IMR-90 (cell line): ENCODE measurements around the gene PDZD2. TPM values are rescaled to one million over a fixed set of nuclear protein-coding genes. Genes with fewer than 3 reads are reported as not detected.

ENCODE experiments used
- ATAC-seq: fragments of 200-7000 bp; cut with Tn5 transposase; 2 replicates; pipeline ENCODE4 v1.9.1; 2020; ENCODE audit warnings: low read depth, mild to moderate bottlenecking, moderate library complexity
- BruUV-seq: library from RNA; stranded (reverse); fragments of 400-500 nt; replicated peaks from 2 replicates; lab custom pipeline; 2021; lab: Mats Ljungman, UMichigan
- CTCF ChIA-PET: fragments of 300-600 bp; formaldehyde crosslinking; extraction: SDS; loops from one replicate; lab custom pipeline; 2021; ENCODE audit warnings: antibody characterized with exemption; lab: Yijun Ruan, JAX
- POLR2A ChIA-PET: fragments of 300-600 bp; sonication (Branson Sonifier 250); formaldehyde crosslinking; loops from one replicate; lab custom pipeline; 2022; ENCODE audit warnings: antibody characterized with exemption; ENCODE audit not compliant: unreplicated experiment; lab: Charles Lee
- DNase-seq: peaks from one replicate; pipeline ENCODE4 v3.0.0; 2013
- H2AFZ ChIP-seq: replicated peaks from 2 replicates; pipeline ENCODE3; 2013; ENCODE audit warnings: low read length, mild to moderate bottlenecking; ENCODE audit not compliant: poor library complexity
- H2AK5ac ChIP-seq: 2 replicates; pipeline ENCODE4 v1.6.1; 2013; ENCODE audit warnings: low read depth, low read length, inconsistent platforms
- H2AK9ac ChIP-seq: replicated peaks from 2 replicates; pipeline ENCODE3; 2013; ENCODE audit warnings: mild to moderate bottlenecking, low read depth, low read length, moderate library complexity; ENCODE audit not compliant: poor library complexity
- H2BK120ac ChIP-seq: 2 replicates; pipeline ENCODE4 v1.6.1; 2013; ENCODE audit warnings: low read depth, low read length, inconsistent platforms
- H2BK15ac ChIP-seq: 3 replicates; pipeline ENCODE4 v1.6.1; 2013; ENCODE audit warnings: low read depth, low read length, inconsistent platforms
- H2BK20ac ChIP-seq: 2 replicates; pipeline ENCODE4 v1.6.1; 2013; ENCODE audit warnings: low read depth, mild to moderate bottlenecking, inconsistent platforms, low read length, moderate library complexity
- H2BK5ac ChIP-seq: 2 replicates; pipeline ENCODE4 v1.6.1; 2013; ENCODE audit warnings: mild to moderate bottlenecking, low read depth, low read length, inconsistent platforms; ENCODE audit not compliant: poor library complexity, severe bottlenecking
- H3K14ac ChIP-seq: replicated peaks from 2 replicates; pipeline ENCODE4 v1.6.1; 2013; ENCODE audit warnings: low read depth, low read length, inconsistent platforms
- H3K18ac ChIP-seq: 2 replicates; pipeline ENCODE4 v1.6.1; 2013; ENCODE audit warnings: low read depth, low read length, control low read depth
- H3K23ac ChIP-seq: 2 replicates; pipeline ENCODE4 v1.6.1; 2013; ENCODE audit warnings: low read depth, low read length, inconsistent platforms
- H3K27ac ChIP-seq: 2 replicates; pipeline ENCODE4 v1.5.1; 2013; ENCODE audit warnings: mild to moderate bottlenecking, control low read depth, low read length; ENCODE audit not compliant: insufficient read depth
- H3K27me3 ChIP-seq: 2 replicates; pipeline ENCODE4 v1.6.1; 2013; ENCODE audit warnings: low read length; ENCODE audit not compliant: control insufficient read depth, insufficient read depth
- H3K36me3 ChIP-seq: 2 replicates; pipeline ENCODE4 v1.6.1; 2013; ENCODE audit warnings: low read length, mixed read lengths; ENCODE audit not compliant: control insufficient read depth, insufficient read depth
- H3K4ac ChIP-seq: 2 replicates; pipeline ENCODE4 v1.6.1; 2013; ENCODE audit warnings: low read depth, low read length, inconsistent platforms
- H3K4me1 ChIP-seq: 2 replicates; pipeline ENCODE4 v1.6.1; 2013; ENCODE audit warnings: low read length, mixed read lengths; ENCODE audit not compliant: control insufficient read depth, insufficient read depth
- H3K4me2 ChIP-seq: 2 replicates; pipeline ENCODE4 v1.6.1; 2013; ENCODE audit warnings: low read depth, mild to moderate bottlenecking, control low read depth, low read length, moderate library complexity
- H3K4me3 ChIP-seq: 2 replicates; pipeline ENCODE4 v1.5.1; 2013; ENCODE audit warnings: low read depth, mild to moderate bottlenecking, control low read depth, low read length, moderate library complexity; ENCODE audit not compliant: insufficient read depth
- H3K56ac ChIP-seq: 2 replicates; pipeline ENCODE4 v1.6.1; 2013; ENCODE audit warnings: low read length, inconsistent platforms; ENCODE audit not compliant: insufficient read depth; ENCODE audit errors: extremely low read depth
- H3K79me1 ChIP-seq, 2 experiments: 2 replicates each; pipeline ENCODE4 v1.6.1; 2013; ENCODE audit warnings: low read length in 2 of 2, inconsistent platforms in 1 of 2, low read depth in 1 of 2
- H3K9ac ChIP-seq: 2 replicates; pipeline ENCODE4 v1.6.1; 2013; ENCODE audit warnings: low read depth, low read length, control low read depth
- H3K9me1 ChIP-seq: 2 replicates; pipeline ENCODE4 v1.6.1; 2013; ENCODE audit warnings: low read length, inconsistent platforms; ENCODE audit not compliant: insufficient read depth
- H3K9me3 ChIP-seq: 2 replicates; pipeline ENCODE4 v1.6.1; 2013; ENCODE audit warnings: low read length; ENCODE audit not compliant: control insufficient read depth, insufficient read depth
- H4K20me1 ChIP-seq: 2 replicates; pipeline ENCODE4 v1.6.1; 2013; ENCODE audit warnings: low read length, inconsistent platforms; ENCODE audit not compliant: insufficient read depth
- H4K5ac ChIP-seq: 2 replicates; pipeline ENCODE4 v1.6.1; 2013; ENCODE audit warnings: mild to moderate bottlenecking, low read depth, low read length, control low read depth
- H4K8ac ChIP-seq, 2 experiments: 2 replicates each; pipeline ENCODE4 v1.6.1; 2013; ENCODE audit warnings: low read depth in 2 of 2, low read length in 2 of 2, control low read depth in 1 of 2, inconsistent platforms in 1 of 2
- H4K91ac ChIP-seq: 2 replicates; pipeline ENCODE4 v1.6.1; 2013; ENCODE audit warnings: low read depth, low read length, inconsistent platforms; ENCODE audit not compliant: insufficient read depth
- CEBPB ChIP-seq: IDR thresholded peaks from 2 replicates; pipeline ENCODE4 v1.6.1; 2012; ENCODE audit warnings: low read depth, low read length, improper control_type of control experiment
- CHD1 ChIP-seq: IDR thresholded peaks from 2 replicates; pipeline ENCODE4 v1.6.1; 2012; ENCODE audit warnings: low read depth, low read length, improper control_type of control experiment
- FOS ChIP-seq: fragments of 150-350 bp; IDR thresholded peaks from 2 replicates; pipeline ENCODE4 v1.6.1; 2016; ENCODE audit warnings: low read depth, low read length
- MAZ ChIP-seq: IDR thresholded peaks from 2 replicates; pipeline ENCODE4 v1.6.1; 2012; ENCODE audit warnings: low read depth, mild to moderate bottlenecking, low read length, improper control_type of control experiment, moderate library complexity, borderline replicate concordance
- MXI1 ChIP-seq: IDR thresholded peaks from 2 replicates; pipeline ENCODE4 v1.6.1; 2012; ENCODE audit warnings: low read depth, mild to moderate bottlenecking, low read length, moderate library complexity, borderline replicate concordance
- POLR2A ChIP-seq: IDR thresholded peaks from 2 replicates; pipeline ENCODE4 v1.6.1; 2012; ENCODE audit warnings: mild to moderate bottlenecking, low read depth, low read length
- RAD21 ChIP-seq: IDR thresholded peaks from 2 replicates; pipeline ENCODE4 v1.6.1; 2012; ENCODE audit warnings: low read length, improper control_type of control experiment
- RCOR1 ChIP-seq: IDR thresholded peaks from 2 replicates; pipeline ENCODE4 v1.6.1; 2012; ENCODE audit warnings: mild to moderate bottlenecking, low read length, improper control_type of control experiment; ENCODE audit not compliant: insufficient replicate concordance
- RFX5 ChIP-seq: IDR thresholded peaks from 2 replicates; pipeline ENCODE4 v1.8.0; 2012; ENCODE audit warnings: low read depth, mild to moderate bottlenecking, low read length, moderate library complexity
- SMC3 ChIP-seq: fragments of 150-350 bp; IDR thresholded peaks from 2 replicates; pipeline ENCODE4 v1.6.1; 2016; ENCODE audit warnings: low read depth, mild to moderate bottlenecking, antibody characterized with exemption, low read length, moderate library complexity
- WGBS, 2 experiments: methylation state at CpG; one replicate each; pipeline versions ENCODE4 v1.1.5 to v1.1.7; 2013; ENCODE audit warnings: missing lambda C conversion rate in 2 of 2; ENCODE audit not compliant: insufficient read length in 1 of 2; ENCODE audit errors: extremely low coverage in 2 of 2; 5-methylcytosine and 5-hydroxymethylcytosine counted together
- dilution Hi-C: fragments of 300-500 bp; cut with HindIII; formaldehyde crosslinking; loops from one replicate; pipeline ENCODE4 v1.14.3; 2018; ENCODE audit warnings: low sequenced_read_pairs; ENCODE audit not compliant: unreplicated experiment
- in situ Hi-C: fragments of 300-500 bp; cut with MboI; formaldehyde crosslinking; loops from 3 replicates; pipeline ENCODE4 v1.14.3; 2019; ENCODE audit warnings: low sequenced_read_pairs, inconsistent platforms, mixed read lengths
- intact Hi-C: fragments of 100-400 bp; cut with micrococcal nuclease; formaldehyde crosslinking; loops from 2 replicates; pipeline ENCODE4 v1.10.0; 2022
- polyA plus RNA-seq, 3 experiments: library from polyadenylated mRNA; depleted of rRNA; stranded (reverse); fragments of >200 nt; gene quantifications; 2 replicates each; pipeline ENCODE4 v1.2.3, GENCODE V29; 2012; ENCODE audit warnings: low replicate concordance in 1 of 3
- total RNA-seq: library from RNA; depleted of rRNA; stranded (reverse); fragments of >200 nt; gene quantifications from 2 replicates; pipeline ENCODE4 v1.2.3, GENCODE V29; 2012
- TF ChIP-seq, protein P1 (sequence below): fragments of 150-350 bp; IDR thresholded peaks from 2 replicates; pipeline ENCODE4 v1.6.1; 2017; ENCODE audit warnings: mild to moderate bottlenecking, antibody characterized with exemption, low read length, low read depth
- TF ChIP-seq, protein P2 (sequence below): conservative IDR thresholded peaks from 2 replicates; pipeline ENCODE4 v1.5.1; 2012; ENCODE audit warnings: mild to moderate bottlenecking, low read depth, low read length, improper control_type of control experiment
- TF ChIP-seq, protein P3 (sequence below): fragments of 150-350 bp; IDR thresholded peaks from 2 replicates; pipeline ENCODE4 v1.6.1; 2016; ENCODE audit warnings: low read depth, mild to moderate bottlenecking, low read length, moderate library complexity, borderline replicate concordance

The PDZD2 gene
- total and polyA plus RNA-seq, 2 of the 4 experiments (the other 2 are of a cell fraction), result under 0.01 to 0.02 TPM

DNA sequence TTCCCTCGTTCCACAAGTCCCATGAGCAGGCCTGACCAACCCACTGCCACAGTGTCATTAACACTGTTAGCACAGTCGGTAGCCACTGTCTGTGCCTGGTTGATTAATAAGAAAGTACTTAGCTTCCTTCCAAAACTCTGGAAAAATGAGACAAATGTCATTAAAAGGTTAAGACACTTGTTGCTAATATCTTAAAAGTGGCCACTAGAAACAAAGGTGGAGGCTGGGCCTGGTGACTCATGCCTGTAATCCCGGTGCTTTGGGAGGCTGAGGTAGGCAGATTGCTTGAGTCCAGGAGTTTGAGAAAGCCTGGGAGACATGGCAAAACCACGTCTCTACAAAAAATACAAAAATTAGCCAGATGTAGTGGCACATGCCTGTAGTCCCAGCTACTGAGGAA is 194.0 kb downstream of the PDZD2 start:
- H3K23ac ChIP-seq, result no peak overlapping the region
- dilution Hi-C loops (loop anchor here (25.0 kb wide), 1 partner anchor 229 kb away; no protein-coding TSS in a partner anchor), intact Hi-C loops (no loop called here), in situ Hi-C loops (loop anchor here (10.0 kb wide), 1 partner anchor 242 kb away; no protein-coding TSS in a partner anchor)
- H3K18ac ChIP-seq, result no peak overlapping the region
- H3K79me1 ChIP-seq, result no peaks in the 10 kb centered on the region
- no peak overlapping the region for H3K27ac ChIP-seq
- CTCF ChIA-PET, result no interaction called here
- no peak overlapping the region for H3K4ac ChIP-seq
- no peak for DNase-seq
- no peak for ATAC-seq
- no peak overlapping the region for H2BK15ac ChIP-seq
- no peak overlapping the region for H4K91ac ChIP-seq
- H4K5ac ChIP-seq, result no peak overlapping the region
- no peaks in the 10 kb centered on the region for H3K9me1 ChIP-seq
- no peak overlapping the region for H2AFZ ChIP-seq
- no peak overlapping the region for H2AK5ac ChIP-seq
- H3K14ac ChIP-seq, result no peak overlapping the region
- POLR2A ChIA-PET, result no interaction called here
- H4K20me1 ChIP-seq, result no peaks in the 10 kb centered on the region
- no peak overlapping the region for H3K9ac ChIP-seq
- H3K4me2 ChIP-seq, result no peak overlapping the region
- H4K8ac ChIP-seq, result no peak overlapping the region
- WGBS, 2 experiments, result no CpG with 5 or more reads among the region's 4 CpGs
- H2AK9ac ChIP-seq, result no peak overlapping the region
- no peak overlapping the region for H3K56ac ChIP-seq
- TF ChIP-seq RAD21 (no peak), RCOR1 (no peak), POLR2A (no peak), FOS (no peak), CEBPB (no peak), SMC3 (no peak), MXI1 (no peak), CHD1 (no peak), MAZ (no peak), RFX5 (no peak)
- TF ChIP-seq, protein P1, sequence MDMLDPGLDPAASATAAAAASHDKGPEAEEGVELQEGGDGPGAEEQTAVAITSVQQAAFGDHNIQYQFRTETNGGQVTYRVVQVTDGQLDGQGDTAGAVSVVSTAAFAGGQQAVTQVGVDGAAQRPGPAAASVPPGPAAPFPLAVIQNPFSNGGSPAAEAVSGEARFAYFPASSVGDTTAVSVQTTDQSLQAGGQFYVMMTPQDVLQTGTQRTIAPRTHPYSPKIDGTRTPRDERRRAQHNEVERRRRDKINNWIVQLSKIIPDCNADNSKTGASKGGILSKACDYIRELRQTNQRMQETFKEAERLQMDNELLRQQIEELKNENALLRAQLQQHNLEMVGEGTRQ, result no peak
- TF ChIP-seq, protein P2, sequence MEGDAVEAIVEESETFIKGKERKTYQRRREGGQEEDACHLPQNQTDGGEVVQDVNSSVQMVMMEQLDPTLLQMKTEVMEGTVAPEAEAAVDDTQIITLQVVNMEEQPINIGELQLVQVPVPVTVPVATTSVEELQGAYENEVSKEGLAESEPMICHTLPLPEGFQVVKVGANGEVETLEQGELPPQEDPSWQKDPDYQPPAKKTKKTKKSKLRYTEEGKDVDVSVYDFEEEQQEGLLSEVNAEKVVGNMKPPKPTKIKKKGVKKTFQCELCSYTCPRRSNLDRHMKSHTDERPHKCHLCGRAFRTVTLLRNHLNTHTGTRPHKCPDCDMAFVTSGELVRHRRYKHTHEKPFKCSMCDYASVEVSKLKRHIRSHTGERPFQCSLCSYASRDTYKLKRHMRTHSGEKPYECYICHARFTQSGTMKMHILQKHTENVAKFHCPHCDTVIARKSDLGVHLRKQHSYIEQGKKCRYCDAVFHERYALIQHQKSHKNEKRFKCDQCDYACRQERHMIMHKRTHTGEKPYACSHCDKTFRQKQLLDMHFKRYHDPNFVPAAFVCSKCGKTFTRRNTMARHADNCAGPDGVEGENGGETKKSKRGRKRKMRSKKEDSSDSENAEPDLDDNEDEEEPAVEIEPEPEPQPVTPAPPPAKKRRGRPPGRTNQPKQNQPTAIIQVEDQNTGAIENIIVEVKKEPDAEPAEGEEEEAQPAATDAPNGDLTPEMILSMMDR, result no peak
- TF ChIP-seq, protein P3, sequence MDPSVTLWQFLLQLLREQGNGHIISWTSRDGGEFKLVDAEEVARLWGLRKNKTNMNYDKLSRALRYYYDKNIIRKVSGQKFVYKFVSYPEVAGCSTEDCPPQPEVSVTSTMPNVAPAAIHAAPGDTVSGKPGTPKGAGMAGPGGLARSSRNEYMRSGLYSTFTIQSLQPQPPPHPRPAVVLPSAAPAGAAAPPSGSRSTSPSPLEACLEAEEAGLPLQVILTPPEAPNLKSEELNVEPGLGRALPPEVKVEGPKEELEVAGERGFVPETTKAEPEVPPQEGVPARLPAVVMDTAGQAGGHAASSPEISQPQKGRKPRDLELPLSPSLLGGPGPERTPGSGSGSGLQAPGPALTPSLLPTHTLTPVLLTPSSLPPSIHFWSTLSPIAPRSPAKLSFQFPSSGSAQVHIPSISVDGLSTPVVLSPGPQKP, result no peak
- H2BK5ac ChIP-seq, result no peak overlapping the region
- no peak overlapping the region for H2BK120ac ChIP-seq
- BruUV-seq, result no TSS peak
- no peaks in the 10 kb centered on the region for H3K36me3 ChIP-seq
- H3K4me1 ChIP-seq, result no peaks in the 10 kb centered on the region
- peaks cover 12% of the 10 kb centered on the region for H3K27me3 ChIP-seq
- no peak overlapping the region for H2BK20ac ChIP-seq
- H3K9me3 ChIP-seq, result peaks cover 4% of the 10 kb centered on the region; the same call in 1 of the 2 replicates
- H3K4me3 ChIP-seq, result no peak overlapping the region
